ENCODE measurements around the gene HS6ST2.
"Not testable (repeated sequence)": the region's sequence is repeated elsewhere in the genome, so short reads cannot be mapped to it uniquely, and the experiment has no call there.

HS6ST2 gene

DNA sequence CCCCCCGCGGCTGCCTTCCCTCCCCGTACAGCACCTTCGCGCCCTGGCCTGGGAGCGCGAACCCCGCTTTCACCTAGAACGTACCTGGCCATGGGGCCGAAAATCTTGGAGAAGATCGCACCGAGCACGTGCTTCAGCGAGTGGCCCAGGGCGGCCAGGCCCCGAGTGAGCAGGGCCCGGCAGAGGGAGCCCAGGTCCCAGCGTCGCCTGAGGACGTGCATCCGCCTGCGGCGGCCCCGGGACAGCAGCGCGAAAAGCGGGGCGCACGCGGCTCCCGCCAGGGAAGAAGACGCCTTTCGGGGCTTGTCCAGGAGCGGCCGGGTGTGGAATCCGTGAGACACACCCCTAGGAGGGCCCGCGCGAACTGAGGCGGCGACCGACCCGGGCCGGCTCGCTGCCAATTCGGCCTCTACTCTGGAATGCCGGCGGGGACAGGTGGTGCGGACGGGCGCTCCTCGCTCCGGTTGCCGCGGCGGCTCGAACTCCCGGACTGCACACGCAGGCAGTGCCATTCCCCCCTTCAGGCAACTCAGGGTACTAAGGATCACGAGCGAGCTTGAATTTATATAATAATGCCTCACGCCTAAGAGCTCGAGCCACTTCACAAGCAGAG is at the start of gene HS6ST2:
Gene HS6ST2 (minus strand): TSS at position 539 of the 613 bp plus-strand sequence.
- no peaks in the 10 kb centered on the region for H3K9me3 Mint-ChIP-seq
- H3K36me3 Mint-ChIP-seq (ENCODE audit: low read depth) = no peaks in the 10 kb centered on the region
- peaks cover 71% of the 10 kb centered on the region for H3K27me3 Mint-ChIP-seq
- H3K4me3 Mint-ChIP-seq = peak within 1 kb of the TSS; percentile 48
- no peak within 1 kb of the TSS for H3K27ac Mint-ChIP-seq
- DNase-seq = peak; percentile 40
- peaks cover 8% of the 10 kb centered on the region for H3K4me1 Mint-ChIP-seq (ENCODE audit: low read depth)

DNA sequence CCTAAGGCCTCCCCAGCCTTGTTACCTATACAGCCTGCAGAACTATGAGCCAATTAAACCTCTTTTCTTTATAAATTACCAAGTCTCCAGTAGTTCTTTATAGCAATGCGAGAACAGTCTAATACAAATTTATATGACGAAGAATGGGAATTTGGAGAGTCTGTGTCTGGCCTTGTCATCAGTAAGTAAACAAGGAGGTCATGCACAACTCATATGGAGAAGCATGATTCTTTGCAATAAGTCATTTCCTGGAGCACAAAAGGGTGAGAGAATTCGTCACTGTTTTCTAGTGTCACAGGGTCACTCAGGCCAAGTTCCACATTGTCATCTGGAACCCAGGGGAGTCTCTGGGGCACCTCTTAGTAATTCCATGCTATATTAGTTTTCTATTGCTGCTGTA is 49.0 kb upstream of the HS6ST2 start:
- Mint-ChIP-seq H3K27me3 (peaks cover 55% of the 10 kb centered on the region), H3K4me1 (ENCODE audit: low read depth) (no peaks in the 10 kb centered on the region), H3K27ac (no peak overlapping the region), H3K36me3 (ENCODE audit: low read depth) (no peaks in the 10 kb centered on the region), H3K4me3 (no peak overlapping the region), H3K9me3 (no peaks in the 10 kb centered on the region)
- DNase-seq = no peak

DNA sequence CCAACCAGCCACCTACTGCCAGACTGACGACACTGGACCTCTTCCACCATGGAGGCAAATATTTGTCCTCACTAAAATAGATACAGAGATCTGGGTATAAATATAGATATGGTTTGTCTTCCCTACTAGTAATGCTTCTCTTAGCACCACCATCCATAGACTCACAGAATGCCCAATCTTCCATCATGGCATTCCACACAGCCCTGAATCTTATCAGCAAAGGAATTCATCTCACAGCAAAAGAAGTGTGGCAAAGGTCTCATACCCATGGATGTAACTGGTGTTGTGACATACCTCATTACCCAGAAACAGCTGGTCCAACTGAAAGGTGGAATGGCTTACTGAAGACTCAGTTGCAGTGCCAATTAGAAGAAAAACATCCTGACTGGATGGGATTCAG is 47.2 kb upstream of the HS6ST2 start:
- H3K27ac Mint-ChIP-seq = no peak overlapping the region
- no peak overlapping the region for H3K4me3 Mint-ChIP-seq
- H3K4me1 Mint-ChIP-seq (ENCODE audit: low read depth) = no peaks in the 10 kb centered on the region

DNA sequence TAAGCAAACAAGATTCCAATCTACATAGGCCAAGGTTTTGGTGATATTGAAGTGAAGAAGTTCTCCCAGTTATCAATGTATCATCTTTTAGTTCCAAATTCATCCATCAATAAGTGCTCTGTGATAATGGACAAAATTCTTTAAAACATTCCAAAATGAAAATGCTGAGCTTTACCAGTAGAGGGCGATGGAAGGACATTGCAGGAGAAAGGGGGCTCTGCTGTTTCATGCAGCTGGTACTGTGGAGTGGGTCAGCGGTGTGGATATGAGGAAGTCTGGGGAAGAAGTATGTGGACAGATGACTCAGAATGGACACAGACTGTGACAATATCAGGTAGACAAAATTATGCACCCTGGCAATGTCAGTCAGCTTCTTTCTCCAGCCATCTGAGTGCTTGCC is 46.6 kb upstream of the HS6ST2 start:
- H3K36me3 Mint-ChIP-seq (ENCODE audit: low read depth) = no peaks in the 10 kb centered on the region
- no peak overlapping the region for H3K4me3 Mint-ChIP-seq

More for the DNA sequence above, 47.2 kb upstream of the HS6ST2 start:
- DNase-seq = no peak
- Mint-ChIP-seq H3K9me3 (no peaks in the 10 kb centered on the region), H3K36me3 (ENCODE audit: low read depth) (no peaks in the 10 kb centered on the region), H3K27me3 (peaks cover 58% of the 10 kb centered on the region)

DNA sequence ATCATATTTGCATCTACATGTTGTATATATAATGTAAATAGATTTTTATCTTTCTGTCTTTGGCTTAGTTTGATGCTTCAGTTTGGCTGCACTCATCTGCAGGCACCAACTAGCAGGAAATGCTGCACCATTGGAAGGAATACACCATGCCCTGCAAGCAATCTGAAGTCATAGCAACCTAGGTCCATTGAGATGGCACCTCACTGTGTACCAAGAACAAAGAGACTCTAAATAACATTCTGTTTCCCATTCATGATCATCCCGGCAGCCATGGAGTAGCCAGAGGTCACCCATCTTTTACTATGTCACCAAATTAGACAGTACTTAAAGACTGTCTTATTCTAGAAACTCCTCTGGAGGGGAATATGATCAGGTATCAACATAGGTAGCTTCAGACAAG is 40.8 kb upstream of the HS6ST2 start:
- no peaks in the 10 kb centered on the region for H3K4me1 Mint-ChIP-seq (ENCODE audit: low read depth)
- H3K4me3 Mint-ChIP-seq = no peak overlapping the region
- no peaks in the 10 kb centered on the region for H3K36me3 Mint-ChIP-seq (ENCODE audit: low read depth)
- no peak for DNase-seq
- H3K27me3 Mint-ChIP-seq = peaks cover 54% of the 10 kb centered on the region
- H3K27ac Mint-ChIP-seq = no peak overlapping the region
- H3K9me3 Mint-ChIP-seq = no peaks in the 10 kb centered on the region

More for the DNA sequence above, 46.6 kb upstream of the HS6ST2 start:
- no peak for DNase-seq
- H3K9me3 Mint-ChIP-seq = no peaks in the 10 kb centered on the region
- no peaks in the 10 kb centered on the region for H3K4me1 Mint-ChIP-seq (ENCODE audit: low read depth)
- H3K27me3 Mint-ChIP-seq = peaks cover 59% of the 10 kb centered on the region
- H3K27ac Mint-ChIP-seq = no peak overlapping the region

DNA sequence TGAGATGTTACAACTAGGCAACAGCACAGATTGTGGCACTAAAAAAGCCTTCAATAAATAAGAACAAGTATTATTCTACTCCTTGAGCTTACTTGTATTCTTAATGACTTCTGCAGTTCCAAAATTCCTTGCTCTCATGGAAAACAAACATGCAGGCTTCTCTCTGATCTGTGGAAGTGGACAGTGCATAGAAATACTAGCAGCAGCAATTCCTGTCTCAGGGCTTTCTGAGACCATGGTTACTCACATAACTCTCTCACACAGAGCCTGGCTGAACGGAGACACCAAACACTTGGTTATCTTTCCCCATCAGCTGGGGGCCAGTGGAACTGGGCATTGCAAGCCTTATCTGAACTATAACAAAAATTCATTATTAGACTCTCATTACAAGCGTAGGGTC is 32.4 kb upstream of the HS6ST2 start:
- H3K27ac Mint-ChIP-seq = no peak overlapping the region
- no peak overlapping the region for H3K4me3 Mint-ChIP-seq
- H3K4me1 Mint-ChIP-seq (ENCODE audit: low read depth) = no peaks in the 10 kb centered on the region
- no peak for DNase-seq
- peaks cover 41% of the 10 kb centered on the region for H3K27me3 Mint-ChIP-seq
- H3K36me3 Mint-ChIP-seq (ENCODE audit: low read depth) = no peaks in the 10 kb centered on the region
- H3K9me3 Mint-ChIP-seq = no peaks in the 10 kb centered on the region

DNA sequence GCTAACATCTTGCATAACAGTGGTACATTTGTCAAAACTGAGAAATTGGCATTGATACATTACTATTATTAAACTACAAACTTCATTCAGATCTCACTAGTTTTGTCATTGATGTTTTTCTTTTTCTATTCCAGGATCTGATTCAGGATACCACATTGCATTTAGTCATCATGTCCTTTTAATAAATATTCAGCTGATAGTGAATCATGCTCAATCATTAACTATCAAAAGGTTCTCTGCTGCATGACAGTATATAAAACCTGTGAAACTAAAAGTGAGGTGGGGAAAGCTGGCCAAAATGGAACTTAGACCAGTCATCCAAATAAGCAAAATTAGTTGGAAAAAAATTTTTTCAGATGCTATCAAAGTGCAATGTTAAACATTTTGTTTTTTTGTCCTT is 28.1 kb upstream of the HS6ST2 start:
- Mint-ChIP-seq H3K27ac (no peak overlapping the region), H3K4me1 (ENCODE audit: low read depth) (no peaks in the 10 kb centered on the region), H3K27me3 (peaks cover 36% of the 10 kb centered on the region), H3K36me3 (ENCODE audit: low read depth) (no peaks in the 10 kb centered on the region), H3K9me3 (no peaks in the 10 kb centered on the region), H3K4me3 (no peak overlapping the region)
- DNase-seq = no peak

DNA sequence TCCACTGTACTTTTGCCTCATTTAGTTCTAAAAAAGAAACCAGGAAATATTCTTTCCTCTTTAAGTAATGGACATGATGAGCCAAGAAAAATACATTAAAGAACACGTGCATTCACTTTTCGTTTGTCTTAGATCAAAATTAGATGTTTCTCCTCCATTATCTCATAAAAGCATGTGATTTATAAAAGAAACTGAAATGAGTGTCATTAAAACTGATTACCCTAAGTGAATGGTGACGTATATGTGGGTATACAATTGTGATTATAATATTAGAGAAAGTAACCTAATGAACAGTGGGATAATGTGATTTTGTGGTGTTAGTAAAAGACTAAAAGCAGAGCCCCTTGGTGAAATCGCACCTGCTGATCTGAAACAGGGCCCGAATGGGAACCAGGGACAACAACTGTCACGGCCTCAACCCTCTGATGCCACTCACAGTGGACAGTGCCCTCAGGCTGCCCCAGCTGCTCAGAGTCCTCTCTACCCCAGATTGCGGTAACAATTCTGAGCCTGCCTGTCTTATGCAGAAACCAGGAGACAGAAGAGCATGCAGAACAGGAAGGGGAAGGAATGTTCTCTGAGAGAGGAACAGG is 25.7 kb upstream of the HS6ST2 start:
- H3K27me3 Mint-ChIP-seq = peaks cover 30% of the 10 kb centered on the region
- H3K4me3 Mint-ChIP-seq = no peak overlapping the region
- no peaks in the 10 kb centered on the region for H3K36me3 Mint-ChIP-seq (ENCODE audit: low read depth)
- no peaks in the 10 kb centered on the region for H3K9me3 Mint-ChIP-seq
- no peaks in the 10 kb centered on the region for H3K4me1 Mint-ChIP-seq (ENCODE audit: low read depth)
- no peak overlapping the region for H3K27ac Mint-ChIP-seq
- DNase-seq = no peak

DNA sequence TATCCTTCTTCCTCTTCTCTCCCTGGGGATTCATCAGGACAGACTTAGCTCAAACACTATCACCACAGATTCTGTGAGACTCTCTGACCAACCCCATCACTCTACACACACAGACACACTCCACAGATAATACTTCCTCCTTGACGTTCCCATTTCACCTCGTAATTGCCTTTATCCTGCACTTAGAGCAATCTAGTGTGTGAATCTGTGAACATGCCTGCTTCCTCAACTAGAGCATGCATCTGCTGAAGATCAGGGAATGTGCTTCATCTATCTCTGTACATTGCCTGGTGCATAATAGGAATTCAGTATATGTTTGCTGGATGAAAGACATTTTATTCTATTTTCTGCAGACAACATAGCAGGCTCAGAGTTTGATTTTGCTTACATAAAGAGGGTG is 25.1 kb upstream of the HS6ST2 start:
- peaks cover 32% of the 10 kb centered on the region for H3K27me3 Mint-ChIP-seq
- H3K9me3 Mint-ChIP-seq = no peaks in the 10 kb centered on the region
- no peak overlapping the region for H3K4me3 Mint-ChIP-seq
- no peak overlapping the region for H3K27ac Mint-ChIP-seq
- no peak for DNase-seq
- no peaks in the 10 kb centered on the region for H3K4me1 Mint-ChIP-seq (ENCODE audit: low read depth)
- no peaks in the 10 kb centered on the region for H3K36me3 Mint-ChIP-seq (ENCODE audit: low read depth)

DNA sequence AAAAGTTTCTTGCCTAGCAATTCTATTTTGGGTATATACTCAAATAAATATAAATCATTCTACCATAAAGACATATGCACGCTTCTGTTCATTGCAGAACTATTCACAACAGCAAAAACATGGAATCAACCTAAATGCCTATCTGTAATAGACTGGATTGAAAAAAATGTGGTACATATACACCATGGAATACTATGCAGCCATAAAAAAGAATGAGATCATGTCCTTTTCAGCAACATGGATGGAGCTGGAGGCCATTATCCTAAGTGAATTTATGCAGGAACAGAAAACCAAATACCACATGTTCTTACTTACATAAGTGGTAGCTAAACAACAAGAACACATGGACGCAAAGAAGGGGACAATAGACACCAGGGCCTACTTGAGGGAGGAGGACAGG is 21.6 kb upstream of the HS6ST2 start:
- H3K27ac Mint-ChIP-seq; DNase-seq; H3K36me3 Mint-ChIP-seq (ENCODE audit: low read depth); H3K4me1 Mint-ChIP-seq (ENCODE audit: low read depth); H3K9me3 Mint-ChIP-seq; H3K4me3 Mint-ChIP-seq: not testable (repeated sequence)
- peaks cover 29% of the 10 kb centered on the region for H3K27me3 Mint-ChIP-seq

DNA sequence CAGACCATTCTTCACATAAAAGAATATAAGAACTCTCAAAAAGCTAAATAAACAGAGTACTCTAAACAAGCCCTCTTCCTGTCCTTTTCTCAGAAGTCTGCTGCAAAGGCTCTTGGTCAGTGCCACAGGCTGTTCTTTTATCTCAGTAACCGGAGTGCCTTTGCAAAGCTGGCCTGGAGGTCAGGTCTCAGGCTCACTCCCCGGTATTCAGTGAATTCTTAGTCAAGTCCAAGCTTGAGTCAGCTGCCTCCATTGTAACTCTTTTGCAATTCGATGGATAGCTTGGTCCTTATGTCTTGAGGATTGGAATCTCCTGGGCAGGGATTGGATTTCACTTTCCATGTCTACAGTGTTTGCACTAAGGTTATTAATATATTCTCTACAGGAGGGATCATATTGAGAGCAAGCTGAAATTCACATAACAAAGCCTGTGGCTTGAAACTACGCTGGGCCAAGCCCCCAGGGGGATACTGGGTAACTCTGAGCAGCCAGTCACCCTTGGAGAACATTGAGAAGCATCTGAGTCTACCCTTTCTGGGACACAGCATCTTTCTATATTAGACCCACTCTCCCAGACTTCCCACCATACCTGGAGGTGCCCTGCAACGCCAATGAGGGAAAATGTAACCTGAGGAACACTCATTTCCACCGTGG is 10.0 kb upstream of the HS6ST2 start:
- Mint-ChIP-seq H3K27ac (no peak overlapping the region), H3K4me3 (no peak overlapping the region), H3K27me3 (peaks cover 58% of the 10 kb centered on the region), H3K36me3 (ENCODE audit: low read depth) (no peaks in the 10 kb centered on the region), H3K9me3 (no peaks in the 10 kb centered on the region), H3K4me1 (ENCODE audit: low read depth) (no peaks in the 10 kb centered on the region)
- DNase-seq = no peak

DNA sequence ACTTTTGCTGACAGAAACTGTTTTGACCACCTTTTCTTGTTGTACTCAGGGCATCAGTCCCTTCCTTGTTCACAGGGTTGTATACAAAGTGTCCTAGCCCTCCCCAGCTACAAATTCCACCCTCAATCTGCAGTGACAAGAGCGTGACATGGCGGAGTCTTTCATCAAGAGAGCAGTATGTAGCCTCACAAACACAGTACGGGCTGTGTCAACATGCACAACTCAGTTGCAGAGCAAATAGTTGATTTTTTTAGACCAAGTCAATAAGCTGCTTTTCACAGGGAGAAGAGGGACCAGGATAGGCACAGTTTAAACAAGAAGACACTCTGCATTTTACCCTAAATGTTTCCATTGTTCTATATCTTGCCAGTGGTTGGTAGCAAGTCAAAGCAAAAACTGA is 8.6 kb upstream of the HS6ST2 start:
- Mint-ChIP-seq H3K27me3 (peaks cover 52% of the 10 kb centered on the region), H3K27ac (no peak overlapping the region), H3K9me3 (no peaks in the 10 kb centered on the region), H3K4me1 (ENCODE audit: low read depth) (no peaks in the 10 kb centered on the region), H3K4me3 (no peak overlapping the region), H3K36me3 (ENCODE audit: low read depth) (no peaks in the 10 kb centered on the region)
- no peak for DNase-seq

DNA sequence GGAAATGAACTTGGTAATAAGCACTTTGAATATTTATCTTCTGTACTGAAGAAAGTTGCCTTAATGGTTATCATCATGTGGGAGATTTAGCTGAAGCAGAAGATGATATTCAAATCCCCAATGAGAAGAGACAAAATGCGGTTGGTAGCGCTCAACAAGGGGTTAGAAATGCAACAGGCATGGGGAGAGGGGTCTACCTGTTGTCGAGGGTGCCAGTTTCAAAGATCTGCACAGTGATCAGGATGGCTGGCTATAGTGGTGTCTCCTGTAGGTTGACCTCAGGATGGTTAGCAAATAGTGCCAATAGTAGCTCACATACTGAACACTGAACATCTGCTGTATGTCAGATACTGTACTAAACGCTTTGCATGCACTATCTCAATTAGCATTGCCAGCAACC is 7.0 kb upstream of the HS6ST2 start:
- H3K9me3 Mint-ChIP-seq = no peaks in the 10 kb centered on the region
- H3K4me1 Mint-ChIP-seq (ENCODE audit: low read depth) = no peaks in the 10 kb centered on the region
- no peak for DNase-seq
- H3K27me3 Mint-ChIP-seq = peaks cover 52% of the 10 kb centered on the region
- no peaks in the 10 kb centered on the region for H3K36me3 Mint-ChIP-seq (ENCODE audit: low read depth)
- H3K27ac Mint-ChIP-seq = no peak overlapping the region
- H3K4me3 Mint-ChIP-seq = no peak overlapping the region

DNA sequence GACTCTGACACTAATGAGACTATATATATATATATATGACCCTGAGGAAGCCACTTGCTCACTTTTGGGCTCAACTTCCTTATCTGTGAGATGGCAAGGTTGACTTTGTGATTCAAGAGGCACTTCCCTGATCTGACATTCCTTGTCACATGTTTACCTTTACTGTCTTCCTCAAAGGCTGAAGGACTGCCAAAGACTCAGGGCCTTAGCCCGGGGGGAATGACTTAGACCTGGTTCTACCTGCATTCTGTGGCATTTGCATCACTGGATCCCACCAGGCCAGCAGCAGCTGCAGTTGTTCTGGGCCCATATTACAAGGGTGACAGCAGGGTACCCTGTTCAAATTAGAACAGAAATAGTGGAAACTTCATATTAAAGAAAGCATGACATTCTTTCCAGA is 3.1 kb upstream of the HS6ST2 start:
- Mint-ChIP-seq H3K36me3 (ENCODE audit: low read depth) (no peaks in the 10 kb centered on the region), H3K4me3 (no peak overlapping the region), H3K27ac (no peak overlapping the region), H3K27me3 (peaks cover 61% of the 10 kb centered on the region), H3K9me3 (no peaks in the 10 kb centered on the region), H3K4me1 (ENCODE audit: low read depth) (peaks cover 8% of the 10 kb centered on the region)
- DNase-seq = no peak
